K562 (cell line): ENCODE results near the gene TMEM151A. TPM values are rescaled to one million over a fixed set of nuclear protein-coding genes. Genes with fewer than 3 reads are reported as not detected.
A peak's percentile ranks its signal among the peaks of the same experiment; 100 is the strongest.

Experiments used
- CAMTA2 ChIP-seq: fragments of 250-450 bp; sonication (Bioruptor Pico); conservative IDR thresholded peaks from 2 replicates; pipeline ENCODE4 v1.5.1; 2022
- CHCHD3 ChIP-seq: fragments of 250-450 bp; sonication (Bioruptor Pico); IDR thresholded peaks from 2 replicates; pipeline ENCODE4 v2.1.2; 2022; ENCODE audit warnings: mild to moderate bottlenecking
- HCFC1 ChIP-seq: IDR thresholded peaks from 2 replicates; pipeline ENCODE4 v1.6.1; 2012; ENCODE audit warnings: low read depth, low read length, improper control_type of control experiment
- MBD2 ChIP-seq: sonication (generic); IDR thresholded peaks from 2 replicates; pipeline ENCODE4 v1.6.1; 2016; ENCODE audit warnings: low read depth, borderline replicate concordance
- NFE2 ChIP-seq: IDR thresholded peaks from 2 replicates; pipeline ENCODE4 v1.6.1; 2014; ENCODE audit warnings: antibody characterized with exemption, low read depth
- PHF8 ChIP-seq: fragments of 200-600 bp; sonication (generic); IDR thresholded peaks from 2 replicates; pipeline ENCODE4 v1.6.1; 2012; ENCODE audit warnings: mixed run types, mild to moderate bottlenecking, inconsistent platforms, low read length, moderate library complexity, borderline replicate concordance
- POLR2AphosphoS5 ChIP-seq: IDR thresholded peaks from 2 replicates; pipeline ENCODE4 v1.6.1; 2011; ENCODE audit warnings: mild to moderate bottlenecking, low read depth, low read length, moderate library complexity; ENCODE audit not compliant: control insufficient read depth, insufficient read depth
- RCOR1 ChIP-seq, 2 experiments: IDR thresholded peaks; 2 replicates each; pipeline ENCODE4 v1.6.1; 2012; ENCODE audit warnings: low read depth in 2 of 2, low read length in 2 of 2, borderline replicate concordance in 1 of 2, improper control_type of control experiment in 1 of 2
- SIX5 ChIP-seq, 2 experiments: IDR thresholded peaks; 2 replicates each; pipeline ENCODE4 v1.6.1; 2011; ENCODE audit warnings: low read length in 2 of 2, borderline replicate concordance in 1 of 2, low read depth in 1 of 2, mild to moderate bottlenecking in 1 of 2, moderate library complexity in 1 of 2; ENCODE audit not compliant: insufficient read depth in 1 of 2
- TAL1 ChIP-seq: fragments of 450-650 bp; IDR thresholded peaks from 2 replicates; pipeline ENCODE4 v1.6.1; 2016; ENCODE audit warnings: mild to moderate bottlenecking
- ZBED1 ChIP-seq: IDR thresholded peaks from 2 replicates; pipeline ENCODE4 v1.6.1; 2014
- ZFPM2 ChIP-seq: fragments of 250-450 bp; sonication (Bioruptor Pico); IDR thresholded peaks from 2 replicates; pipeline ENCODE4 v1.5.1; 2022; ENCODE audit warnings: mild to moderate bottlenecking
- ZFX ChIP-seq: sonication (generic); formaldehyde crosslinking; IDR thresholded peaks from 2 replicates; pipeline ENCODE4 v1.8.0; 2022; ENCODE audit warnings: mild to moderate bottlenecking, missing genetic modification reagents, moderate library complexity
- ZNF217 ChIP-seq: sonication (generic); formaldehyde crosslinking; IDR thresholded peaks from 2 replicates; pipeline ENCODE4 v1.8.0; 2022; ENCODE audit warnings: mild to moderate bottlenecking, missing genetic modification reagents
- ZNF384 ChIP-seq: IDR thresholded peaks from 2 replicates; pipeline ENCODE4 v1.6.1; 2012; ENCODE audit warnings: low read depth, low read length, improper control_type of control experiment
- polyA plus RNA-seq, 8 experiments: library from polyadenylated mRNA; depleted of rRNA in 4 of 8; stranded (reverse) in 5 of 8; unstranded in 3 of 8; fragments of >200 nt; fragmentation: Nextera tagmentation in 2 of 8; fragmentation: Illumina TruSeq in 1 of 8; extraction: Ambion mirVana in 2 of 8; extraction: Trizol in 1 of 8; gene quantifications; 2 replicates each; pipeline versions ENCODE4 v1.2.1 to v1.2.3, GENCODE V29; 2011 to 2014; ENCODE audit warnings: inconsistent platforms in 1 of 8, missing spikeins in 1 of 8
- total RNA-seq, 7 experiments: library from RNA; depleted of rRNA in 6 of 7; stranded (reverse); fragments of >200 nt in 6 of 7; fragmentation: Illumina TruSeq in 2 of 7; extraction: Trizol in 2 of 7; gene quantifications; 2 replicates each; pipeline versions ENCODE4 v1.2.1 to v1.2.3, GENCODE V29; 2011 to 2021; ENCODE audit warnings: low replicate concordance in 1 of 7
- TF ChIP-seq, protein P1 (sequence below): sonication (generic); formaldehyde crosslinking; IDR thresholded peaks from 2 replicates; pipeline ENCODE4 v1.8.0; 2022; ENCODE audit warnings: mild to moderate bottlenecking, missing genetic modification reagents
- TF ChIP-seq, protein P2 (sequence below), 2 experiments: fragments of 450-650 bp; conservative IDR thresholded peaks; 2 replicates each; pipeline ENCODE4 v1.6.1; 2017; ENCODE audit warnings: mild to moderate bottlenecking in 2 of 2, moderate library complexity in 2 of 2
- TF ChIP-seq, protein P3 (sequence below): sonication (generic); formaldehyde crosslinking; IDR thresholded peaks from 2 replicates; pipeline ENCODE4 v1.8.0; 2022; ENCODE audit warnings: mild to moderate bottlenecking, missing genetic modification reagents

The TMEM151A gene
- total and polyA plus RNA-seq, 9 of the 15 experiments (the other 6 are each of a cell fraction or from before 2014, with no cell fraction given) = not detected

DNA sequence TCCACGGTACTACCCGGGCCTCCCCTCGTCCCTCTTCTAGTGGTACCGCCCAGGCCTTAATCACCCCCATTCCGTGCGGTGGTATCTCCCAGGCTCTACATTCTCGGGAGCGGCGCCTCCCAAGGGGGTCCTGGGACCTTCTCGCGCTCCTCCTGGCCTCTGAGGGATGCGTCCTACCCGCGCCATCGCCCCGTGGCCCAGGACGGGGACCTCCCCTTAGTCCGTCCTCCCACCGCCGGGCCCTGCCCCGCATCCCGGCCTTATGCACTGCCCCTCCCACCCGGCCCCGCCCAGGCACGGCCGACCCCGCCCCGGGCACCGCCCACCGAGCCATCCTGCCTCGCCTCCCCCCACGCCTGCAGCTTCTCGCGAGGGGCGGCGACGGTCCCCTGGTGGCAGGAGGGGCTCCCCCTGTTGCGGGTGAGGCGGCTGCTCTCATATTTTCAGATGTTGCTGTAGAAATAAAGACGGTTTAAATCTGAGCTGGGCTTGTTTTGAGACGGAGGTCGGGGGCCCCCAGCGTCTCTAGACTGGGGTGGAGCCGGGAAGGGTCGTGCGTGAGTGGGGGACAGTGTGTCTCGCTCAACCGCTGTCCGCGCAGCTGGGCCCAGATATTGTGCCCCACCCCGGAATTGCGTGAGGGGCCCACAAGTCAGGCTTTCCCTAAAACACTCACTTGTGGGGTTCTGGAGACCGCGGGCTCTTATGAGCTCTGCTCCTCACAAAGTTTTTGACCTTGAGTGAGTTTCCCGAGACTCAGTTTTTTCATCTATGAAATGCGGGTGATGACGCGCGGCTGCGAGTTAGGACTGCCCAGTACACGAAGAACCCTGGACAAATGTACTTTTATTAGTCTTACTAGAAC lies 24.1 kb upstream of the TMEM151A start (continued):
- TF ChIP-seq, protein P1, sequence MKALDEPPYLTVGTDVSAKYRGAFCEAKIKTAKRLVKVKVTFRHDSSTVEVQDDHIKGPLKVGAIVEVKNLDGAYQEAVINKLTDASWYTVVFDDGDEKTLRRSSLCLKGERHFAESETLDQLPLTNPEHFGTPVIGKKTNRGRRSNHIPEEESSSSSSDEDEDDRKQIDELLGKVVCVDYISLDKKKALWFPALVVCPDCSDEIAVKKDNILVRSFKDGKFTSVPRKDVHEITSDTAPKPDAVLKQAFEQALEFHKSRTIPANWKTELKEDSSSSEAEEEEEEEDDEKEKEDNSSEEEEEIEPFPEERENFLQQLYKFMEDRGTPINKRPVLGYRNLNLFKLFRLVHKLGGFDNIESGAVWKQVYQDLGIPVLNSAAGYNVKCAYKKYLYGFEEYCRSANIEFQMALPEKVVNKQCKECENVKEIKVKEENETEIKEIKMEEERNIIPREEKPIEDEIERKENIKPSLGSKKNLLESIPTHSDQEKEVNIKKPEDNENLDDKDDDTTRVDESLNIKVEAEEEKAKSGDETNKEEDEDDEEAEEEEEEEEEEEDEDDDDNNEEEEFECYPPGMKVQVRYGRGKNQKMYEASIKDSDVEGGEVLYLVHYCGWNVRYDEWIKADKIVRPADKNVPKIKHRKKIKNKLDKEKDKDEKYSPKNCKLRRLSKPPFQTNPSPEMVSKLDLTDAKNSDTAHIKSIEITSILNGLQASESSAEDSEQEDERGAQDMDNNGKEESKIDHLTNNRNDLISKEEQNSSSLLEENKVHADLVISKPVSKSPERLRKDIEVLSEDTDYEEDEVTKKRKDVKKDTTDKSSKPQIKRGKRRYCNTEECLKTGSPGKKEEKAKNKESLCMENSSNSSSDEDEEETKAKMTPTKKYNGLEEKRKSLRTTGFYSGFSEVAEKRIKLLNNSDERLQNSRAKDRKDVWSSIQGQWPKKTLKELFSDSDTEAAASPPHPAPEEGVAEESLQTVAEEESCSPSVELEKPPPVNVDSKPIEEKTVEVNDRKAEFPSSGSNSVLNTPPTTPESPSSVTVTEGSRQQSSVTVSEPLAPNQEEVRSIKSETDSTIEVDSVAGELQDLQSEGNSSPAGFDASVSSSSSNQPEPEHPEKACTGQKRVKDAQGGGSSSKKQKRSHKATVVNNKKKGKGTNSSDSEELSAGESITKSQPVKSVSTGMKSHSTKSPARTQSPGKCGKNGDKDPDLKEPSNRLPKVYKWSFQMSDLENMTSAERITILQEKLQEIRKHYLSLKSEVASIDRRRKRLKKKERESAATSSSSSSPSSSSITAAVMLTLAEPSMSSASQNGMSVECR (CRISPR knock-in tag) = peak; percentile 67
- TF ChIP-seq PHF8 = peak; percentile 64
- TF ChIP-seq ZFX (CRISPR knock-in tag) = peak; percentile 60
- peak; percentile 6 to 14; a peak in 1 of 4 replicates for TF ChIP-seq SIX5 (IDR thresholded peaks at IDR 0.05; ENCODE audit: borderline replicate concordance in 1 of 2, insufficient read depth in 1 of 2, low read depth in 1 of 2, low read length in 2 of 2)
- TF ChIP-seq CHCHD3 (CRISPR knock-in tag) = 0 out of 2 replicates have a peak, but pooled peaks have one; percentile 11
- no peak for TF ChIP-seq TAL1
- TF ChIP-seq ZNF217 (CRISPR knock-in tag) = no peak
- TF ChIP-seq ZNF384 = 0 out of 2 replicates have a peak, but pooled peaks have one; percentile 17
- 0 out of 4 replicates have a peak, but pooled peaks of 1 of the 2 experiments have one; percentile 2 for TF ChIP-seq RCOR1 (IDR thresholded peaks at IDR 0.05; ENCODE audit: borderline replicate concordance in 1 of 2, low read depth in 2 of 2, low read length in 2 of 2)
- 0 out of 2 replicates have a peak, but pooled peaks have one; percentile 30 for TF ChIP-seq ZBED1
- TF ChIP-seq, protein P2, sequence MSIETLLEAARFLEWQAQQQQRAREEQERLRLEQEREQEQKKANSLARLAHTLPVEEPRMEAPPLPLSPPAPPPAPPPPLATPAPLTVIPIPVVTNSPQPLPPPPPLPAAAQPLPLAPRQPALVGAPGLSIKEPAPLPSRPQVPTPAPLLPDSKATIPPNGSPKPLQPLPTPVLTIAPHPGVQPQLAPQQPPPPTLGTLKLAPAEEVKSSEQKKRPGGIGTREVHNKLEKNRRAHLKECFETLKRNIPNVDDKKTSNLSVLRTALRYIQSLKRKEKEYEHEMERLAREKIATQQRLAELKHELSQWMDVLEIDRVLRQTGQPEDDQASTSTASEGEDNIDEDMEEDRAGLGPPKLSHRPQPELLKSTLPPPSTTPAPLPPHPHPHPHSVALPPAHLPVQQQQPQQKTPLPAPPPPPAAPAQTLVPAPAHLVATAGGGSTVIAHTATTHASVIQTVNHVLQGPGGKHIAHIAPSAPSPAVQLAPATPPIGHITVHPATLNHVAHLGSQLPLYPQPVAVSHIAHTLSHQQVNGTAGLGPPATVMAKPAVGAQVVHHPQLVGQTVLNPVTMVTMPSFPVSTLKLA (conservative IDR thresholded peaks at IDR 0.05) = peak; percentile 41 to 67; a peak in 3 of 4 replicates
- no peak for TF ChIP-seq NFE2
- TF ChIP-seq HCFC1 = peak; percentile 20; the same call in 1 of the 2 replicates
- 0 out of 2 replicates have a peak, but pooled peaks have one; percentile 32 for TF ChIP-seq CAMTA2
- 0 out of 2 replicates have a peak, but pooled peaks have one; percentile 30 for TF ChIP-seq ZFPM2 (CRISPR knock-in tag)
- peak; percentile 61; the same call in 1 of the 2 replicates for TF ChIP-seq POLR2AphosphoS5
- TF ChIP-seq MBD2 = peak; percentile 89
- TF ChIP-seq, protein P3, sequence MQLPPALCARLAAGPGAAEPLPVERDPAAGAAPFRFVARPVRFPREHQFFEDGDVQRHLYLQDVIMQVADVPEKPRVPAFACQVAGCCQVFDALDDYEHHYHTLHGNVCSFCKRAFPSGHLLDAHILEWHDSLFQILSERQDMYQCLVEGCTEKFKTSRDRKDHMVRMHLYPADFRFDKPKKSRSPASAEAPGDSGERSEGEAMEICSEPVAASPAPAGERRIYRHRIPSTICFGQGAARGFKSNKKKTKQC (CRISPR knock-in tag) = 0 out of 2 replicates have a peak, but pooled peaks have one; percentile 25
